HepG2 (cell line): Measurements from ENCODE around the gene RAX. TPM values are rescaled to one million over a fixed set of nuclear protein-coding genes. Genes with fewer than 3 reads are reported as not detected.

Experiments
- ATAC-seq: fragments of 200-7000 bp; cut with Tn5 transposase; 3 replicates; pipeline ENCODE4 v1.9.1; 2020; ENCODE audit warnings: mild to moderate bottlenecking, moderate library complexity
- BruUV-seq: library from RNA; stranded (reverse); fragments of 400-500 nt; replicated peaks from 2 replicates; lab custom pipeline; 2021; lab: Mats Ljungman, UMichigan
- CTCF ChIA-PET: fragments of 300-600 bp; formaldehyde crosslinking; extraction: SDS; loops from one replicate; lab custom pipeline; 2021; ENCODE audit warnings: low total read pairs, inconsistent platforms, low intra/inter-chr PET ratio; lab: Yijun Ruan, JAX
- POLR2A ChIA-PET: fragments of 350-600 bp; sonication (Branson Sonifier 250); formaldehyde crosslinking; loops from one replicate; lab custom pipeline; 2020; ENCODE audit warnings: antibody characterized with exemption, inconsistent platforms; lab: Yijun Ruan, JAX
- DNase-seq: peaks from one replicate; pipeline ENCODE4 v3.0.0-alpha.2; 2015; ENCODE audit warnings: low spot score
- FAIRE-seq: peaks from 3 replicates; lab custom pipeline; 2011; peaks lifted over from hg19 to GRCh38; lab: Jason Lieb, UNC
- H2AFZ ChIP-seq: one replicate; pipeline ENCODE4 v1.6.1; 2011; ENCODE audit warnings: low read length, inconsistent platforms
- H3K27ac ChIP-seq: fragments of 300-600 bp; 3 replicates; pipeline ENCODE4 v1.8.0; 2011; ENCODE audit warnings: mixed run types, mild to moderate bottlenecking, mixed read lengths, low read length, inconsistent platforms; ENCODE audit not compliant: insufficient read depth; ENCODE audit errors: extremely low read length
- H3K27me3 ChIP-seq, 2 experiments: fragments of 200-600 bp in 1 of 2; 2 replicates in 1 of 2; 3 replicates in 1 of 2; pipeline versions ENCODE4 v1.6.0 to v1.8.0; 2011; ENCODE audit warnings: low read length in 2 of 2, mild to moderate bottlenecking in 2 of 2, moderate library complexity in 2 of 2, inconsistent platforms in 1 of 2; ENCODE audit not compliant: insufficient read depth in 2 of 2, control insufficient read depth in 1 of 2
- H3K36me3 ChIP-seq, 2 experiments: fragments of 200-600 bp in 1 of 2; replicated peaks in 1 of 2; 2 replicates in 1 of 2; 3 replicates in 1 of 2; pipeline versions ENCODE4 v1.5.1 to v1.8.0; 2011; ENCODE audit warnings: low read length in 2 of 2, inconsistent platforms in 1 of 2; ENCODE audit not compliant: insufficient read depth in 2 of 2, control insufficient read depth in 1 of 2
- H3K4me1 ChIP-seq: 2 replicates; pipeline ENCODE4 v1.5.1; 2012; ENCODE audit warnings: low read length, inconsistent platforms; ENCODE audit not compliant: insufficient read depth
- H3K4me2 ChIP-seq: 2 replicates; pipeline ENCODE4 v1.6.0; 2011; ENCODE audit warnings: low read depth, low read length, inconsistent platforms
- H3K4me3 ChIP-seq, 3 experiments: fragments of 200-600 bp in 1 of 3; sonication (generic), shearing (Covaris generic) in 1 of 3; replicated peaks in 1 of 3; 2 replicates each; pipeline ENCODE4 v1.5.1; 2011 to 2016; ENCODE audit warnings: low read length in 3 of 3, inconsistent platforms in 2 of 3, low read depth in 2 of 3, mild to moderate bottlenecking in 2 of 3, control low read depth in 1 of 3, mixed read lengths in 1 of 3; ENCODE audit not compliant: insufficient read depth in 1 of 3
- H3K79me2 ChIP-seq: one replicate; pipeline ENCODE4 v1.6.1; 2011; ENCODE audit warnings: low read length, inconsistent platforms; ENCODE audit not compliant: insufficient read depth
- H3K9ac ChIP-seq: 2 replicates; pipeline ENCODE4 v1.6.0; 2011; ENCODE audit warnings: mild to moderate bottlenecking, low read depth, low read length, inconsistent platforms; ENCODE audit not compliant: insufficient read depth
- H3K9me3 ChIP-seq: 2 replicates; pipeline ENCODE4 v1.5.1; 2012; ENCODE audit warnings: mild to moderate bottlenecking, low read length
- H4K20me1 ChIP-seq: 2 replicates; pipeline ENCODE4 v1.6.0; 2011; ENCODE audit warnings: inconsistent platforms, mild to moderate bottlenecking, low read length, moderate library complexity; ENCODE audit not compliant: insufficient read depth
- DR1 ChIP-seq: sonication (generic); formaldehyde crosslinking; IDR thresholded peaks from 2 replicates; pipeline ENCODE4 v1.8.0; 2021; ENCODE audit warnings: mild to moderate bottlenecking, missing genetic modification reagents, inconsistent platforms
- E2F5 ChIP-seq: sonication (generic); formaldehyde crosslinking; conservative IDR thresholded peaks from 2 replicates; pipeline ENCODE4 v1.4.0; 2020; ENCODE audit warnings: missing genetic modification reagents
- EP300 ChIP-seq, 3 experiments: sonication (generic) in 1 of 3; formaldehyde crosslinking in 1 of 3; IDR thresholded peaks; 2 replicates each; pipeline versions ENCODE4 v1.5.1 to v1.6.1; 2011 to 2020; ENCODE audit warnings: low read depth in 2 of 3, low read length in 2 of 3, borderline replicate concordance in 1 of 3, improper control_type of control experiment in 1 of 3, mild to moderate bottlenecking in 1 of 3, missing genetic modification reagents in 1 of 3, moderate library complexity in 1 of 3
- MBD4 ChIP-seq: IDR thresholded peaks from 2 replicates; pipeline ENCODE4 v1.6.1; 2012; ENCODE audit warnings: low read length, inconsistent platforms, borderline replicate concordance
- NCOR1 ChIP-seq: fragments of 200-600 bp; sonication (generic); IDR thresholded peaks from 2 replicates; pipeline ENCODE4 v1.7.0; 2017; ENCODE audit warnings: antibody characterized with exemption, low read length, borderline replicate concordance
- ZNF326 ChIP-seq: sonication (generic); formaldehyde crosslinking; IDR thresholded peaks from 2 replicates; pipeline ENCODE4 v1.4.0; 2020; ENCODE audit warnings: missing genetic modification reagents, borderline replicate concordance
- ZNF407 ChIP-seq: sonication (generic); formaldehyde crosslinking; IDR thresholded peaks from one replicate; pipeline ENCODE4 v1.5.1; 2020; ENCODE audit warnings: mild to moderate bottlenecking, missing genetic modification reagents; ENCODE audit errors: not compliant biosample characterization
- ZNF530 ChIP-seq: sonication (generic); formaldehyde crosslinking; IDR thresholded peaks from 2 replicates; pipeline ENCODE4 v1.5.0; 2020; ENCODE audit warnings: low read depth, mild to moderate bottlenecking, missing genetic modification reagents
- WGBS: methylation state at CpG from one replicate; pipeline ENCODE4 v1.1.6; 2017; ENCODE audit warnings: low lambda C conversion rate; 5-methylcytosine and 5-hydroxymethylcytosine counted together
- in situ Hi-C: cut with HindIII; loops from 2 replicates; pipeline ENCODE4 v1.10.0; 2017; ENCODE audit warnings: low pct_unique_long_range_greater_than_20kb; ENCODE audit not compliant: extremely low pct_ligation_motif_present
- intact Hi-C: fragments of 100-400 bp; cut with micrococcal nuclease; formaldehyde crosslinking; loops from one replicate; pipeline ENCODE4 v1.10.0; 2022; ENCODE audit not compliant: unreplicated experiment
- polyA plus RNA-seq, 8 experiments: library from polyadenylated mRNA; depleted of rRNA in 3 of 8; stranded (reverse) in 7 of 8; unstranded in 1 of 8; fragments of >200 nt; fragmentation: Illumina TruSeq in 4 of 8; extraction: Trizol in 4 of 8; gene quantifications; 2 replicates each; pipeline versions ENCODE4 v1.2.1 to v1.2.3, GENCODE V29; 2011 to 2016; ENCODE audit warnings: low read depth in 4 of 8, missing spikeins in 1 of 8, mixed read lengths in 1 of 8; ENCODE audit not compliant: insufficient read depth in 1 of 8
- total RNA-seq, 5 experiments: library from RNA; depleted of rRNA; stranded (reverse); fragments of >200 nt; fragmentation: Illumina TruSeq; extraction: Trizol; gene quantifications; 2 replicates each; pipeline ENCODE4 v1.2.3, GENCODE V29; 2016; ENCODE audit warnings: low read depth in 1 of 5

Gene RAX
- total and polyA plus RNA-seq, 2 of the 13 experiments (the other 11 are each of a cell fraction or from before 2014, with no cell fraction given): not detected

- no peak overlapping the region for H3K27ac ChIP-seq
- no peak overlapping the region for H2AFZ ChIP-seq
- POLR2A ChIA-PET: no interaction called here
- no peaks in the 10 kb centered on the region for H3K36me3 ChIP-seq
- BruUV-seq: no TSS peak
- in situ Hi-C loops (no loop called here), intact Hi-C loops (no loop called here)
- H3K4me1 ChIP-seq: no peaks in the 10 kb centered on the region
- no peaks in the 10 kb centered on the region for H3K79me2 ChIP-seq
- DNase-seq (no peak), FAIRE-seq (no peak), ATAC-seq (no peak)
- H4K20me1 ChIP-seq: no peaks in the 10 kb centered on the region
- no peak overlapping the region for H3K4me2 ChIP-seq
- H3K9me3 ChIP-seq: no peaks in the 10 kb centered on the region
- H3K27me3 ChIP-seq: no peaks in the 10 kb centered on the region; a peak in 1 of 5 replicates
- no peak overlapping the region for H3K9ac ChIP-seq
- 35% methylated on average over 4 of the region's 5 CpGs for WGBS
- H3K4me3 ChIP-seq: no peak overlapping the region
- CTCF ChIA-PET: no interaction called here
- no peak for TF ChIP-seq MBD4
- no peak for TF ChIP-seq ZNF407 (CRISPR knock-in tag)
- no peak for TF ChIP-seq ZNF530
- no peak for TF ChIP-seq E2F5
- TF ChIP-seq ZNF326 (CRISPR knock-in tag): no peak
- no peak for TF ChIP-seq EP300 (IDR thresholded peaks at IDR 0.05; ENCODE audit: low read depth in 2 of 2, low read length in 2 of 2)
- TF ChIP-seq EP300 (CRISPR knock-in tag; IDR thresholded peaks at IDR 0.05; ENCODE audit: borderline replicate concordance): no peak
- TF ChIP-seq NCOR1: no peak
- no peak for TF ChIP-seq DR1 (CRISPR knock-in tag)
Observed at GRCh38 chr18:59232309-59233016, 40.8 kb downstream of the RAX start.
